GM12864 (cell line): ENCODE measurements around the gene RPL35.
A peak's percentile ranks its signal among the peaks of the same experiment; 100 is the strongest.

Experiments
- DNase-seq: peaks from one replicate; pipeline ENCODE4 v3.0.0-alpha.2; 2011; ENCODE audit warnings: low read depth
- H3K4me3 ChIP-seq: 2 replicates; pipeline ENCODE4 v1.5.1; 2011; ENCODE audit warnings: mild to moderate bottlenecking, low read depth, low read length, control low read depth
- TF ChIP-seq, protein P1 (sequence below): IDR thresholded peaks from 2 replicates; pipeline ENCODE4 v1.5.1; 2011; ENCODE audit warnings: low read depth, mild to moderate bottlenecking, moderate library complexity, low read length, control low read depth, inconsistent platforms; ENCODE audit errors: missing control alignments

RPL35 gene

DNA sequence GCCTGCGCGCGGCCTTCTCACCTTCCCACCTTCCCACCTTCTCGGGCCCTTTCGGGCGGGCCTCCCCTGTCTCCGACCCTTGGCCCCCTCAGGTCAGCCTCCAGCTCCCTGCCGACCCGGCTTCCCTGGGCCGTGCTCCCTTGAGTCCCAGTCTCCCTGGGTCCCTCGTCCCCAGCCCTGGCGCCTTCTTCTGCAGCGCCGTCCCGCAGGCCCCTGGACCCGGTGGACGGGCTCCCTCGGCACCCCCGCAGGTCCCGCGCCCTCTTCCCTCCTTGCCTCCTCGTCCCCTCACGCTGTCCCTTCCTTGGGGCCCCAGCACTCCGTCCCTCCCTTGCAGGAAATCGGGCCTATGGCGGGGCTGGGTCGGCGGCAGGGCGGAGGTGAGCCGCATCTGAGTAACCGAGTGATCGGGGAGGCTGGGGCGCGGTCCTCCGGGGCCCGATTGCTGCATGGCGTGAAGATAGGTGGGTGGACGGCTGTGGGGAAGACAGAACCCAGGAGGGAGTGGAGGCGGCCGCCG, 7.8 kb upstream of the RPL35 start:
- peak overlapping the region; percentile 99 for H3K4me3 ChIP-seq
- DNase-seq, result no peak
- TF ChIP-seq, protein P1, sequence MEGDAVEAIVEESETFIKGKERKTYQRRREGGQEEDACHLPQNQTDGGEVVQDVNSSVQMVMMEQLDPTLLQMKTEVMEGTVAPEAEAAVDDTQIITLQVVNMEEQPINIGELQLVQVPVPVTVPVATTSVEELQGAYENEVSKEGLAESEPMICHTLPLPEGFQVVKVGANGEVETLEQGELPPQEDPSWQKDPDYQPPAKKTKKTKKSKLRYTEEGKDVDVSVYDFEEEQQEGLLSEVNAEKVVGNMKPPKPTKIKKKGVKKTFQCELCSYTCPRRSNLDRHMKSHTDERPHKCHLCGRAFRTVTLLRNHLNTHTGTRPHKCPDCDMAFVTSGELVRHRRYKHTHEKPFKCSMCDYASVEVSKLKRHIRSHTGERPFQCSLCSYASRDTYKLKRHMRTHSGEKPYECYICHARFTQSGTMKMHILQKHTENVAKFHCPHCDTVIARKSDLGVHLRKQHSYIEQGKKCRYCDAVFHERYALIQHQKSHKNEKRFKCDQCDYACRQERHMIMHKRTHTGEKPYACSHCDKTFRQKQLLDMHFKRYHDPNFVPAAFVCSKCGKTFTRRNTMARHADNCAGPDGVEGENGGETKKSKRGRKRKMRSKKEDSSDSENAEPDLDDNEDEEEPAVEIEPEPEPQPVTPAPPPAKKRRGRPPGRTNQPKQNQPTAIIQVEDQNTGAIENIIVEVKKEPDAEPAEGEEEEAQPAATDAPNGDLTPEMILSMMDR, result no peak

DNA sequence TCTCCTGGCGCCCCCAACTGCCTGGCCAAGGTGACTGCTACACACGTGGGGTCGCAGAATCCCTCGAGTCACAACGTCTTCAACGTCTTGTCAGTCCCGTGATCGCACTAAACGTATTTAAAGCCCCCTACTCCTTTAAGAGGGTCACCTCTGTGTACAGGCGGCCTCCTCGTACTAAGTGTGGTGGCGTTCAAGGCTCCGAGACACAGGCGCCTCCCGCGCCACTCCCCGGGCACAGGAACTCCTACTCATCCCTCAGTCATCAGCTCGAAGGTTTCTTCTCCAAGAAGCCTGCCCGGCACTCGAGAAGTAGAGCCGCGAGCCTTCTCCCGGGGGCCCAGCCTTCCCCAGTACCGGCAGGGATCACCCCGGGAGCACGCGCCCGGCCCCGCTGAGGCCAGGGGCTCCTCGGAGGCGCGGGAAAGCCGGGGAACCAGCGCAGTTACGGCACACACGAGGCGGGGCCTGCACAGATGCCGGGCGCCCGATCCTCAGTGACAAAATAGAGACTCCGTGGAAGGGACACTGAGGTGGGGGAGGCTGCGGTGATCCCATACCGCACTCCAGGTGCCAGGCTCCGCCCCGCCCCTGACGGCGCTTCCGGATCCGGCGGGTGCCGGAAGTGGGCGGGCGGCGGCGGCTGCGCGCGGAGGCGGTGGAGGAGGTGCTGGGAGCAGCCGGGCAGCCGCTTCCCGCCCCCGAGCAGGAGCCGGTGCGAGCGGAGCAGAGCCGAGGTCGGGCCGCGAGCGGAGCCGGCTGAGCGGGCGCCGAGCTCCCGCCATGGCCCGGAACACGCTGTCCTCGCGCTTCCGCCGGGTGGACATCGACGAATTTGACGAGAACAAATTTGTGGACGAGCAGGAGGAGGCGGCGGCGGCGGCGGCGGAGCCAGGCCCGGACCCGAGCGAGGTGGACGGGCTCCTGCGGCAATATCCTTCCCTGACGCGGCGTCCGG, 7.0 kb upstream of the RPL35 start:
- no peak for DNase-seq
- TF ChIP-seq, protein P1, result peak; percentile 34
- peak overlapping the region; percentile 99 for H3K4me3 ChIP-seq

- DNase-seq, result no peak
- H3K4me3 ChIP-seq, result no peak overlapping the region
- TF ChIP-seq, protein P1, result no peak
Observed at GRCh38 chr9:124863371-124863871, 1.7 kb upstream of the RPL35 start.

- TF ChIP-seq, protein P1, result no peak
- H3K4me3 ChIP-seq, result peak overlapping the region; percentile 73
- DNase-seq, result no peak
Observed at GRCh38 chr9:124860582-124861341, 995 bp downstream of the RPL35 start.

DNA sequence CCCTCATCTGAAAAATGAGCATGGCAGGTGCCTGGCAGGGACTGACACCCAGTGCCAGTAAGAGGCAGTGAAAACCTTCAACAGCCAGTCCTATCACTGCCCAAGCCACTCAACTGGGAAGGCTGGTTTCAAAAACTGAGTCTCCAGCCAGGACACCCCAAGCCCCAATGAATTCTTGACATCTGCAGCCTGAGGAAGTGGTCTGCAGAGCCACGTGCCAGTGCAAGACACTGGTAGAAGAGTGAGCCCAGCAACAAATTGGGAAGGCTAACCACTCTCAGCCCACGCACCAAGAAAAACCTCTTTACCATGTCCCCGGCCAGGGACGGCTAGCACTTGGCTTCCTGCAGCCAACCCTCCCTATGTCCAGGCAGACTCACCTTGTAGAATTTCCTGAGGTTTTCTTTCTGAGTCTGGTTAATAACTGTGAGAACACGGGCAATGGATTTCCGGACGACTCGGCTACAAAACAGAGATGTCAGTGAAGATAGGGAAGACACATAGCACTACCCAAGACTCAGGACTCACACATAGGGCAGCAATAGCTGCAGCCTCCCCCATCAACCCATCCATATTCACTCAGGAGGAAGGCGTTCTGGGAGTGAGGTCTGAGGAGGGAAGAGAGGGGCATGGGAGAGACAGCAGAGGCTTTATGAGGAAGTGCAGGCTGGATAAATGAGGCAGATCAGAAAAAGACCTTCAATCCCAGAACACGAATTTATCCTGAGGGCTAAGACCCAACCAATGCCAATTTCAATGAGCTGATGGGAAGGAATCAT, 1.8 kb downstream of the RPL35 start:
- no peak for DNase-seq
- H3K4me3 ChIP-seq, result peak overlapping the region; percentile 73
- TF ChIP-seq, protein P1, result no peak

DNA sequence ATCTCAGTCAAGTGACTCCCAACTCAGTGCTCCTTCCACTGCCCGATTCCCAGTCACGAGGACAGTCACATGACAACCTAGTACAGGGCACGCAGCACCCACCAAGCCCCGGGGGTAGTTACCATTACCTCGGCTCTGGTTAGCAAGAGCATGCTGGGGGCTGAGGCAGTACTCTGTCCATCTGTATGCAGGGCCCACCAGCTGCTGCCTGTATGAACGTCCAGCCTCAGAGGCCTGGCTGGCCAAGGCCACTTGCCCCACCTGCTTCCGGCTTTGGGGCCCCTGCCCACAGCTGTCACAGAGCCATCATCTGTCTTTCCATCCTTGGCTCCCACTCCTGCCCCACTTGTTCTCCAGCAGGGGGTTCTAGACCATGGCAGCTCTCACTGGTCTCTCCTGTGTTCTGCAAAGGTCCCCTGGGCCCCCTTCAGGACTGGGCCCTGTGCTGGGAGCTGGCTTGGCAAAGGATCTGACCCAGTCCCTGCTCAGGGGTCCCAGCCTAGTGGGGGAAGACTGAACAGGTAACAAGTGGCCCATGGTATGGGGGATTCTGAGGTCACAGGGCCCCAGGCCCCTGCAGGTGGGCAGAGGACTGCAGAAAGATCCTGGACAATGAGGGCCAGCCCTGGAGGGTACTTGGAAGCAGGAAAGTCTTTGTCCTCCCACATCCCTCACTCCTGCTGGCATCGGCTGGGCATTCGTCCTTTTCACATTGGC, 3.3 kb downstream of the RPL35 start:
- no peak for DNase-seq
- H3K4me3 ChIP-seq, result no peak overlapping the region
- TF ChIP-seq, protein P1, result peak; percentile 18
